BE2C (cell line): ENCODE data around the gene CACNB2.

Experiments used
- DNase-seq: peaks from one replicate; pipeline ENCODE4 v3.0.0-alpha.2; 2020
- H3K27me3 ChIP-seq: fragments of 250-450 bp; sonication (Bioruptor Pico); 2 replicates; pipeline ENCODE4 v1.5.1; 2020; ENCODE audit warnings: mild to moderate bottlenecking
- H3K36me3 ChIP-seq: fragments of 250-450 bp; sonication (Bioruptor Pico); 2 replicates; pipeline ENCODE4 v1.5.1; 2020; ENCODE audit warnings: mild to moderate bottlenecking
- H3K4me1 ChIP-seq: fragments of 250-450 bp; sonication (Bioruptor Pico); 2 replicates; pipeline ENCODE4 v1.5.1; 2020
- H3K4me3 ChIP-seq: 2 replicates; pipeline ENCODE4 v1.5.1; 2011; ENCODE audit warnings: low read depth, low read length
- H3K9me3 ChIP-seq: fragments of 250-450 bp; sonication (Bioruptor Pico); 2 replicates; pipeline ENCODE4 v1.5.1; 2020
- CTCF ChIP-seq: IDR thresholded peaks from 2 replicates; pipeline ENCODE4 v1.5.1; 2012; ENCODE audit warnings: mild to moderate bottlenecking, low read depth, low read length

CACNB2 gene

GRCh38 chr10:18406136-18406535 is 265.9 kb downstream of the CACNB2 start:
- DNase-seq, result no peak
- H3K4me1 ChIP-seq, result no peaks in the 10 kb centered on the region
- H3K4me3 ChIP-seq, result no peak overlapping the region
- H3K9me3 ChIP-seq, result no peaks in the 10 kb centered on the region
- TF ChIP-seq CTCF, result no peak
- no peaks in the 10 kb centered on the region for H3K36me3 ChIP-seq
- no peaks in the 10 kb centered on the region for H3K27me3 ChIP-seq

- no peak for TF ChIP-seq CTCF
- no peaks in the 10 kb centered on the region for H3K4me1 ChIP-seq
- DNase-seq, result no peak
- H3K9me3 ChIP-seq, result no peaks in the 10 kb centered on the region
- H3K36me3 ChIP-seq, result no peaks in the 10 kb centered on the region
- H3K27me3 ChIP-seq, result no peaks in the 10 kb centered on the region
- no peak overlapping the region for H3K4me3 ChIP-seq
Observed at GRCh38 chr10:18409599-18410397, 269.6 kb downstream of the CACNB2 start.

GRCh38 chr10:18414061-18414460 is 273.8 kb downstream of the CACNB2 start:
- no peak for TF ChIP-seq CTCF
- H3K27me3 ChIP-seq, result no peaks in the 10 kb centered on the region
- no peaks in the 10 kb centered on the region for H3K36me3 ChIP-seq
- DNase-seq, result no peak
- no peaks in the 10 kb centered on the region for H3K4me1 ChIP-seq
- no peak overlapping the region for H3K4me3 ChIP-seq
- H3K9me3 ChIP-seq, result no peaks in the 10 kb centered on the region

GRCh38 chr10:18417950-18418527 is 277.8 kb downstream of the CACNB2 start:
- no peak for TF ChIP-seq CTCF
- Histone ChIP-seq H3K4me3 (no peak overlapping the region), H3K36me3 (no peaks in the 10 kb centered on the region), H3K4me1 (no peaks in the 10 kb centered on the region), H3K9me3 (no peaks in the 10 kb centered on the region), H3K27me3 (no peaks in the 10 kb centered on the region)
- no peak for DNase-seq

- Histone ChIP-seq H3K36me3 (no peaks in the 10 kb centered on the region), H3K27me3 (no peaks in the 10 kb centered on the region), H3K4me1 (no peaks in the 10 kb centered on the region), H3K9me3 (no peaks in the 10 kb centered on the region), H3K4me3 (no peak overlapping the region)
- no peak for TF ChIP-seq CTCF
- DNase-seq, result no peak
Observed at GRCh38 chr10:18418541-18419215, 278.5 kb downstream of the CACNB2 start.

- Histone ChIP-seq H3K27me3 (no peaks in the 10 kb centered on the region), H3K4me1 (no peaks in the 10 kb centered on the region), H3K4me3 (no peak overlapping the region), H3K9me3 (no peaks in the 10 kb centered on the region), H3K36me3 (no peaks in the 10 kb centered on the region)
- DNase-seq, result no peak
- no peak for TF ChIP-seq CTCF
Observed at GRCh38 chr10:18419945-18420344, 279.7 kb downstream of the CACNB2 start.
